PC-9 (cell line): Measurements from ENCODE around the gene STEAP1B.
"Not testable (repeated sequence)": the region's sequence is repeated elsewhere in the genome, so short reads cannot be mapped to it uniquely, and the experiment has no call there.

Experiments used
- CTCF ChIP-seq: fragments of 200-600 bp; sonication (generic); conservative IDR thresholded peaks from 2 replicates; pipeline ENCODE4 v1.6.1; 2017; ENCODE audit warnings: mixed run types, antibody characterized with exemption, mild to moderate bottlenecking, moderate library complexity
- EZH2 ChIP-seq: fragments of 200-600 bp; sonication (generic); IDR thresholded peaks from 2 replicates; pipeline ENCODE4 v1.8.0; 2017; ENCODE audit warnings: antibody characterized with exemption, low read depth

GRCh38 chr7:22502104-22502503 is 2.1 kb upstream of the STEAP1B start:
- TF ChIP-seq CTCF, EZH2: not testable (repeated sequence)
